Neural progenitor cell (in vitro differentiated cells): ENCODE data around the gene MRPS9.

Experiments used
- EZH2 ChIP-seq: fragments of 200-600 bp; sonication (generic); IDR thresholded peaks from 2 replicates; pipeline ENCODE4 v1.6.1; 2017; ENCODE audit warnings: antibody characterized with exemption, mild to moderate bottlenecking, moderate library complexity
- EZH2phosphoT487 ChIP-seq: fragments of 200-600 bp; sonication (generic); IDR thresholded peaks from 2 replicates; pipeline ENCODE4 v1.6.1; 2017; ENCODE audit warnings: antibody characterized with exemption
- TF ChIP-seq, protein P1 (sequence below): fragments of 200-600 bp; sonication (generic); IDR thresholded peaks from 2 replicates; pipeline ENCODE4 v1.5.1; 2017; ENCODE audit warnings: antibody characterized with exemption, mild to moderate bottlenecking

DNA sequence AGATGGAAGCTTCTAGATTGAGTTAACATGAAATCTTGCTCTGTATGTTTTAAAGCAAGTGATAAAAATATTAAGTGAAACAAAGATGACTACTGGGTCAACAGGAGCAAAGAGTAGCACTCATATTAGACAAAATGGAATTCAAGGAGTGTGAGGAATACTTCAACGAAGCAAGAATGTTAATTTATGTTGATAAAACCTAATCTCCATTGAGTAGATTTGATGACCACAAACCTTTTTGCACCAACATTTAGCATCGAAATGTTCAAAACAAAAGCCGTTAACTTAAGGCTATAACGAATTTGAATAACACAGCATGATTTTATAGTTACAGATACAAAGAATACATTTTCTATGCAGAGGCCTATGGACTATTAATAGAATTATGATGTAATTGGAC lies 35.7 kb downstream of the MRPS9 start:
- TF ChIP-seq, protein P1, sequence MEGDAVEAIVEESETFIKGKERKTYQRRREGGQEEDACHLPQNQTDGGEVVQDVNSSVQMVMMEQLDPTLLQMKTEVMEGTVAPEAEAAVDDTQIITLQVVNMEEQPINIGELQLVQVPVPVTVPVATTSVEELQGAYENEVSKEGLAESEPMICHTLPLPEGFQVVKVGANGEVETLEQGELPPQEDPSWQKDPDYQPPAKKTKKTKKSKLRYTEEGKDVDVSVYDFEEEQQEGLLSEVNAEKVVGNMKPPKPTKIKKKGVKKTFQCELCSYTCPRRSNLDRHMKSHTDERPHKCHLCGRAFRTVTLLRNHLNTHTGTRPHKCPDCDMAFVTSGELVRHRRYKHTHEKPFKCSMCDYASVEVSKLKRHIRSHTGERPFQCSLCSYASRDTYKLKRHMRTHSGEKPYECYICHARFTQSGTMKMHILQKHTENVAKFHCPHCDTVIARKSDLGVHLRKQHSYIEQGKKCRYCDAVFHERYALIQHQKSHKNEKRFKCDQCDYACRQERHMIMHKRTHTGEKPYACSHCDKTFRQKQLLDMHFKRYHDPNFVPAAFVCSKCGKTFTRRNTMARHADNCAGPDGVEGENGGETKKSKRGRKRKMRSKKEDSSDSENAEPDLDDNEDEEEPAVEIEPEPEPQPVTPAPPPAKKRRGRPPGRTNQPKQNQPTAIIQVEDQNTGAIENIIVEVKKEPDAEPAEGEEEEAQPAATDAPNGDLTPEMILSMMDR = no peak
- no peak for TF ChIP-seq EZH2
- no peak for TF ChIP-seq EZH2phosphoT487
